OCI-M2 (cell line): ENCODE measurements around the gene SBK1.
"Not testable (repeated sequence)": the region's sequence is repeated elsewhere in the genome, so short reads cannot be mapped to it uniquely, and the experiment has no call there.

Source experiments
- DNase-seq: peaks from one replicate; lab custom pipeline; 2025; ENCODE audit not compliant: unreplicated experiment; lab: John Stamatoyannopoulos, UW

Gene SBK1

GRCh38 chr16:28291651-28292626 is at the start of gene SBK1:
SBK1 (plus strand) TSS chr16:28292525; CDS start chr16:28317392, 24,867 bp downstream.
- DNase-seq = no peak

- DNase-seq = not testable (repeated sequence)
These were observed 42.8 kb upstream of the SBK1 start for GRCh38 chr16:28249483-28249882.

- DNase-seq = no peak
These were observed 41.3 kb upstream of the SBK1 start for GRCh38 chr16:28250999-28251398.

- no peak for DNase-seq
These were observed 38.2 kb upstream of the SBK1 start for GRCh38 chr16:28254158-28254557.

- no peak for DNase-seq
These were observed 36.5 kb upstream of the SBK1 start for GRCh38 chr16:28255838-28256237.

GRCh38 chr16:28257256-28257655 is 35.1 kb upstream of the SBK1 start:
- DNase-seq = no peak

GRCh38 chr16:28258567-28258966 is 33.8 kb upstream of the SBK1 start:
- DNase-seq = no peak

GRCh38 chr16:28259091-28259780 is 33.1 kb upstream of the SBK1 start:
- no peak for DNase-seq

- no peak for DNase-seq
These were observed 32.6 kb upstream of the SBK1 start for GRCh38 chr16:28259781-28260150.

GRCh38 chr16:28260193-28260592 is 32.1 kb upstream of the SBK1 start:
- DNase-seq = no peak

GRCh38 chr16:28261942-28262341 is 30.4 kb upstream of the SBK1 start:
- DNase-seq = no peak

GRCh38 chr16:28263305-28263704 is 29.0 kb upstream of the SBK1 start:
- DNase-seq = no peak

- no peak for DNase-seq
These were observed 27.7 kb upstream of the SBK1 start for GRCh38 chr16:28264656-28265055.

GRCh38 chr16:28265822-28266221 is 26.5 kb upstream of the SBK1 start:
- no peak for DNase-seq

GRCh38 chr16:28267356-28267755 is 25.0 kb upstream of the SBK1 start:
- DNase-seq = no peak

- DNase-seq = no peak
These were observed 18.8 kb upstream of the SBK1 start for GRCh38 chr16:28273511-28273910.

- DNase-seq = no peak
These were observed 17.6 kb upstream of the SBK1 start for GRCh38 chr16:28274676-28275075.

GRCh38 chr16:28276301-28276700 is 16.0 kb upstream of the SBK1 start:
- DNase-seq = no peak

GRCh38 chr16:28277537-28278388 is 14.6 kb upstream of the SBK1 start:
- peak; percentile 45 for DNase-seq

GRCh38 chr16:28279006-28279405 is 13.3 kb upstream of the SBK1 start:
- DNase-seq = no peak
